ENCODE measurements around the gene STUM.
"Not testable (repeated sequence)": the region's sequence is repeated elsewhere in the genome, so short reads cannot be mapped to it uniquely, and the experiment has no call there.

Gene STUM

GRCh38 chr1:226638608-226639007 is 90.0 kb downstream of the STUM start:
- DNase-seq (ENCODE audit: low read depth) = no peak
- no peak for TF ChIP-seq CTCF (conservative IDR thresholded peaks at IDR 0.05; ENCODE audit: low read depth, low read length)
- no peak overlapping the region for H3K4me3 ChIP-seq (ENCODE audit: low read depth, low read length)

- not testable (repeated sequence) for DNase-seq (ENCODE audit: low read depth); H3K4me3 ChIP-seq (ENCODE audit: low read depth, low read length)
Observed at GRCh38 chr1:226639206-226639605, 90.6 kb downstream of the STUM start.

GRCh38 chr1:226639631-226640061 is 91.1 kb downstream of the STUM start:
- no peak for DNase-seq (ENCODE audit: low read depth)
- TF ChIP-seq CTCF (conservative IDR thresholded peaks at IDR 0.05; ENCODE audit: low read depth, low read length) = no peak

GRCh38 chr1:226640321-226641136 is 92.0 kb downstream of the STUM start:
- TF ChIP-seq CTCF (conservative IDR thresholded peaks at IDR 0.05; ENCODE audit: low read depth, low read length) = no peak
- DNase-seq (ENCODE audit: low read depth) = no peak
- no peak overlapping the region for H3K4me3 ChIP-seq (ENCODE audit: low read depth, low read length)

More at GRCh38 chr1:226639631-226640061, 91.1 kb downstream of the STUM start:
- no peak overlapping the region for H3K4me3 ChIP-seq (ENCODE audit: low read depth, low read length)

- DNase-seq (ENCODE audit: low read depth) = no peak
- TF ChIP-seq CTCF (conservative IDR thresholded peaks at IDR 0.05; ENCODE audit: low read depth, low read length) = no peak
- H3K4me3 ChIP-seq (ENCODE audit: low read depth, low read length) = no peak overlapping the region
Observed at GRCh38 chr1:226641671-226642231, 93.2 kb downstream of the STUM start.

- H3K4me3 ChIP-seq (ENCODE audit: low read depth, low read length) = no peak overlapping the region
- DNase-seq (ENCODE audit: low read depth) = no peak
- TF ChIP-seq CTCF (conservative IDR thresholded peaks at IDR 0.05; ENCODE audit: low read depth, low read length) = no peak
Observed at GRCh38 chr1:226642421-226642820, 93.9 kb downstream of the STUM start.

GRCh38 chr1:226643177-226643576 is 94.6 kb downstream of the STUM start:
- no peak overlapping the region for H3K4me3 ChIP-seq (ENCODE audit: low read depth, low read length)
- TF ChIP-seq CTCF (conservative IDR thresholded peaks at IDR 0.05; ENCODE audit: low read depth, low read length) = no peak
- peak; percentile 76 for DNase-seq (ENCODE audit: low read depth)

All from choroid plexus epithelial cell (primary cell).